Measurements from ENCODE around the gene RNH1.
A peak's percentile ranks its signal among the peaks of the same experiment; 100 is the strongest.
"Not testable (repeated sequence)": the region's sequence is repeated elsewhere in the genome, so short reads cannot be mapped to it uniquely, and the experiment has no call there.

Gene RNH1

DNA sequence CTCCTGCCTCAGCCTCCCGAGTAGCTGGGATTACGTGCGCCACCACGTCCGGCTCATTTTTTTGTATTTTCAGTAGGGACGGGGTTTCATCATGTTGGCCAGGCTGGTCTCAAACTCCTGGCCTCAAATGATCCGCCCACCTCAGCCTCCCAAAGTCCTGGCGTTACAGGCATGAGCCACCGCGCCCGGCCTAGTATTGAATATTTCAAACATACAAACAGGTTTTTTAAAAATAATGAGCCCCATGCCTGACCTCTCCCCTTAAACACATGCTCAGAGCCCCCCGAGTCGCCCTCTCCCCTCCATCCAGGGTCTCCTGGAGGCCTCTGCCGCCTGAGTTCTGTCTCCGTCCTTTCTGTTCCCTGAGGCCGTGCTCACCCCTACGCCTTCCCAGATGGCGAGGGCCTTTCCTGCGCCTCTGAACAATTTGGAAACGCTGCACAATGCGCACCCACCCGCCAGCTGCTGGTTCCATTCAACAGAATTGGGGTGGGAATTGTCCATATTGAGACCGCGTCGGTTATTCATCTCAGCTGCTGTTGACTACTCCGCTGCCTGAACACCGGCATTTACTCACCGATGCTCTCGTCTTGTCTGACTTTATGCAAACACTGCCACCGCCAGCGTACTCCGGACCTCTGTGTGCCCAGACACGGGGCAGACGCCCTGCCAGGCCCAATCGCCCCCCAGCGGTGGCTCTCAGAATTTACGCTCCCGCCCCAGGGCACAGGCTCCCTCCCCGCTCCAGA, 13.6 kb upstream of the RNH1 start:
- DNase-seq (ENCODE audit: low spot score), result no peak

DNA sequence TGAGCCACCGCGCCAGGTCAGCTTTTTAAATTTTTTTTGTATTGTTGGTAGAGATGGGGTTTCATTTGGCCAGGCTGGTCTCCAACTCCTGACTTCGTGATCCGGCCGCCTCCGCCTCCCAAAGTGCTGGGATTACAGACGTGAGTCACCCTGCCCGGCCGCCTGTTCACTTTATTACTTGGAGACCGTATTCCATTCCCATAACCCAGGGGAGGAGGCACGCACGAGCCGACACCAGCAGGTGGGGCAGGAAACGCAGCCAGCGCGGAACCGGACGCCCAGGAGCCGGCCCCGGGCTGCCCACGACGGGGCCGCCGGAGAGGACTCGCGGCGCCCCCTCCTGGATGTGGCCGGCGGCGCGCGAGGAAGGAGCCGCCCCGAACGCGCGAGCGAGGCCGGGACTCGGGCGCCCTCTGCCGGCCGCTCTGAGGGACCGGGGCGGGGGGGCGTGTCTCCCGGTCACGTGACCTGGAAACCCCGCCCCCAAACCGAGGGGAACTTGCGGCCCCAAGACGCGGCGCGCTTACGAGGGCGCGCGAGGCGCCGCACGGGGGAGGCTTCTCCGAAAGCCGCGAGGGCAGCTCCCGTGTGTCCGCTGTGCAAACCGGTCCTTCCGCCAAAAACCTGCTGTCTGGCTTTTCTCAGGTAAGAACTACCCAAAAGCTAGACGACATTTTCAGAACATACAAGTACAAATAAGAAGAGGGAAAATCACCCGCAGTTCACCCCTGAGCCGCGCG, 11.6 kb upstream of the RNH1 start:
- peak; percentile 83 for DNase-seq (ENCODE audit: low spot score)

DNA sequence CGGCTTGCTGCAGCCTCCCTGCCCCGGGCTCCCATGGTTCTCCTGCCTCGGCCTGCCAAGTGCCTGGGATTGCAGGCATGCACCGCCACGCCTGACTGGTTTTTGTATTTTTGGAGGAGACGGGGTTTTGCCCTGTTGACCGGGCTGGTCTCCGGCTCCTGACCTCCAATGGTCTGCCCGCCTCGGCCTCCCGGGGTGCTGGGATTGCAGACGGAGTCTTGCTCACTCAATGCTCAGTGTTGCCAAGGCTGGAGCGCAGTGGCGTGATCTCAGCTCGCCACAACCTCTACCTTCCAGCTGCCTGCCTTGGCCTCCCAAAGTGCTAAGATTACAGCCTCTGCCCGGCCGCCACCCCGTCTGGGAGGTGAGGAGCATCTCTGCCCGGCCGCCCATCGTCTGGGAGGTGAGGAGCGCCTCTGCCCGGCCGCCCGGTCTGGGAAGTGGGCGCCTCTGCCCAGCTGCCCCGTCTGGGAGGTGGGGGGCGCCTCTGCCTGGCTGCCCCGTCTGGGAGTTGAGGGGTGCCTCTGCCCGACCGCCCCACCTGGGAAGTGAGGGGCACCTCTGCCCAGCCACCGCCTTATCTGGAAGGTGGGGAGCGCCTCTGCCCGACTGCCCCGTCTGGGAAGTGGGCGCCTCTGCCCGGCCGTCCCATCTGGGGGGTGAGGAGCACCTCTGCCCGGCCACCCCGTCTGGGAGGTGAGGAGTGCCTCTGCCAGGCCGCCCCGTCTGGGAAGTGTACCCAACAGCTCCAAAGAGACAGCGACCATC, 10.1 kb upstream of the RNH1 start:
- not testable (repeated sequence) for DNase-seq (ENCODE audit: low spot score)

DNA sequence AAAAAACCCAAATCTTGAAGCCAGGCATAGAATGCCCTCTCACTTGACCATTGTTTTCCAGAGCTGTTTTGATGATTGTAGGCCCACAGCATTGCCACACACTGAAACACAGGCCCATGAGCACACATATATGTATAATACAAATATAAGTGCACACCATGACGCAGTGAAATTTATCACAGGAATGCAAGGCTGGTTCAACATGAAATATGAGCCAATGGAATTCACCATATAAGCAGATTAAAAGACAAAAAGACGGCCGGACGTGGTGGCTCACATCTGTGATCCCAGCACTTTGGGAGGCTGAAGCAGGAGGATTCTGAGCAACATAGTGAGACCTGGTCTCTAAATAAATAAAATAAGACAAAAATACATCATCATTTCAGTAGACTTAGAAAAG, 9.4 kb upstream of the RNH1 start:
- no peak for DNase-seq (ENCODE audit: low spot score)

DNA sequence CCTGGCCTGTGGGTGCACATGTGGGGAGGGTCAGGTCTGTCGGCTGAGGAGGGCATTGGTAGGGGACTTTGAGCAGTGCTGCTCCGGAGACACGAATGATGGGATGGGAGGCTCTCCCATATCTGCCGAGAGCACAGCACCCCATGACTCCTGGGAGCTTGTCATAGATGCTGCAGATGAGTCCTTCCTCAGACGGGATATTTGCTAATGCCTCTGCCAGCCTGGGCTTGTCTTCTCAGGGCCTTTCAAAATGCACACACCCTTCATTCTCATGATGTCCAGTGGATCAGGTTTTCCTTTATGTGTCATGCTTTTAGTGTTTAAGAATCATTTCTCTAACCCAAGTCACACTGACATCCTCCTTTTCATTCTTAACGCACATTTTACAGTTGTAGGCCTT, 8.1 kb upstream of the RNH1 start:
- no peak for DNase-seq (ENCODE audit: low spot score)

DNA sequence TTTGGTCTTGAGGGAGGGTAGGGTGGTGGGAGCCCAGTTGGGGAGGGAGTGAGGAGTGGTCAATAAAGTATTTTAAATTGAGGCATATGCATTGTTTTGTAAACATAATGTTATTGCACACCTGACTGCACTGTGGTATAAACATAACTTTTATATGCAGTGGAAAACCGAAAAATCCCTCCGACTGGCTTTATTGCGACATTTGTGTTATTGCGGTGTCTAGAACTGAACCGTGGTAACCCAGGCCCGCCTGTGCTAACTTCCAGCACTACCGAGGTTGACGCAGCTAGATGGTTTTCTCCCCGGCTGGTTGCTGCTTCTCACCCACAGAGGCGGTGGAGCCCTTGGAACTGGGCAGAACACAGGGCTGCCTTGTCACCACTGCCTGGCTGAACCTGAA, 7.6 kb upstream of the RNH1 start:
- no peak for DNase-seq (ENCODE audit: low spot score)

DNA sequence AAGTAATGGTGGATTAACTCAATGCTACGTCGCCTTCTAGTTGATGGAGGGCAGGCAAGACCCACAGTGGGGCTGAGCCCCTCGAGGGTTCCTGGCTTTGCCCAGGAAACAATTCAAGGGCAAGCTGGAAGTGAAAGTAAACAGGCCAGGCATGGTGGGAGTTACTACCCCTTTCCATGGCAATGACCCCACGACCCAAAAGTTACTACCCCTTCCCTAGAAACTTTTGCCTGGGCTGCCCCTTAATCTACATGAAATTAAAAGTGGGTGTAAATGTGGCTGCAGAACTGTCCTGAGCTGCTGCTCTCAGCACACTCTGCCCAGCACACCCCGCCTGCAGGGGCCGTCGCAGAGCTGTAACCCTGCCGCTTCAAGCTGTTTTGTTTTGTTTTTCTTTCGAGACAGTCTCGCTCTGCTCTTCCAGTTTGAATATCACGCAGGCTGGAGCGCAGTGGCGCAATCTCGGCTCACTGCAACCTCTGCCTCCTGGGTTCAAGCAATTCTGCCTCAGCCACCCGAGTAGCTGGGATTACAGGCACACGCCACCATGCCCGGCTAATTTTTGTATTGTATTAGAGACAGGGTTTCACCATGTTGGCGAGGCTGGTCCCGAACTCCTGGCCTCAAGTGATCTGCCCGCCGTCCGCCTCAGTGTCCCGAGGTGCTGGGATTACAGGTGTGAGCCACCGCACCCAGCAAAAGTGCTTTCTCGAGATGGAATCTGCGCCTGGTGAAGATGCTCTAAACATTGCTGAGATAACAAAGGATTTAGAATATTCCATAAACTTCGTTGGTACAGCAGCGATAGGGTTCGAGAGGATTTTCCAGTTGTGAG, 5.9 kb upstream of the RNH1 start:
- DNase-seq (ENCODE audit: low spot score), result no peak

DNA sequence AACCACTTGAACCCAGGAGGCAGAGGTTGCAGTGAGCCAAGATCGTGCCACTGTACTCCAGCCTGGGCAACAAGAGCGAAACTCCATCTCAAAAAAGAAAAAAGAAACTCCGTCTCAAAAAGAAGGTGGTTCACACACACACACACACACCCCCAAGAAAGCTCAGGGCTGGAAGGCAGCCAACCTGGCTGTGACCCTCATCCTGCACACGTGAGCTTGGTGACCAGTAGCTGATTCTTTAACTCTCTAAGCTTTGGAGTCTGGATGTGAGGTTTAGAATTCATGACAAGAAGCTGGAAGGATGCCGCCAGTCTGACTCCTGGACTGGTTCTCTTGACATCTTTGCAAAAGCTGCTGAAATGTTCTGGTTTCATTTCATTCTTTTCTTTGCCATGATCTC, 1.9 kb upstream of the RNH1 start:
- no peak for DNase-seq (ENCODE audit: low spot score)

DNA sequence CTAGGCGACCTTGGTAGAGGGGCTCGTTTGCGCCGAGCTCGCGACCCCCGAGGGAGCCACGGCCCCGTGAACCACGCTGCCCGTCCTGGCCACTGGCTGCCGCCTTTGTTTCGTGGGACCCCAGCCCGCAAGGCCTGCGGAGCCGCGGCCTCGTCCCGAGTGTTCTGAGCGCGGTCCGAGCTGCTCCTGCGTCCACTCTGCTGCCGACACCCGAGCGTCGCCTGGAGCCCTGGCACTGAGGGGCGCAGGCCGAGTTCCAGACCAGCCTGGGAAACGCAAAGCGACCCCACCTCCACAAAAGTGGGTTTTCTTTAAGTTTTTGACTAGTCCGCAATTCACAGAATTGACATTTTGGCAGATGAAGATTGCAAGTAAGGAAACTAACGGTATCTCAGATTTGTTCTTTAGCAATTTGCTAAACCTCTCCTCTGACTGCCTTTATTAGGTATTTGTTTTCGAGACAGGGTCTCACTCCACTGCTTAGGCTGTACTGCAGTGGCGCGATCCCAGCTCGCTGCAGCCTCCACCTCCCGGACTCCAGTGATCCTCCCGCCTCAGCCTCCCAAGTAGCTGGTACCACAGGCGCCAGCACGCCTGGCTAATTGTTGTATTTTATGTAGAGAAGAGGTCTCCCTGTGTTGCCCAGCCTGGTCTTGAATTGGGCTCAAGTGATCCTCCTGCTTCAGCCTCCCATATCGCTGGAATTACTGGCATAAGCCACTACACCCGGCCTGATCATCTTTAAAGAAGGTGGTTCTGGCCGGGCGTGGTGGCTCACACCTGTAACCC, 879 bp upstream of the RNH1 start:
- no peak for DNase-seq (ENCODE audit: low spot score)

DNA sequence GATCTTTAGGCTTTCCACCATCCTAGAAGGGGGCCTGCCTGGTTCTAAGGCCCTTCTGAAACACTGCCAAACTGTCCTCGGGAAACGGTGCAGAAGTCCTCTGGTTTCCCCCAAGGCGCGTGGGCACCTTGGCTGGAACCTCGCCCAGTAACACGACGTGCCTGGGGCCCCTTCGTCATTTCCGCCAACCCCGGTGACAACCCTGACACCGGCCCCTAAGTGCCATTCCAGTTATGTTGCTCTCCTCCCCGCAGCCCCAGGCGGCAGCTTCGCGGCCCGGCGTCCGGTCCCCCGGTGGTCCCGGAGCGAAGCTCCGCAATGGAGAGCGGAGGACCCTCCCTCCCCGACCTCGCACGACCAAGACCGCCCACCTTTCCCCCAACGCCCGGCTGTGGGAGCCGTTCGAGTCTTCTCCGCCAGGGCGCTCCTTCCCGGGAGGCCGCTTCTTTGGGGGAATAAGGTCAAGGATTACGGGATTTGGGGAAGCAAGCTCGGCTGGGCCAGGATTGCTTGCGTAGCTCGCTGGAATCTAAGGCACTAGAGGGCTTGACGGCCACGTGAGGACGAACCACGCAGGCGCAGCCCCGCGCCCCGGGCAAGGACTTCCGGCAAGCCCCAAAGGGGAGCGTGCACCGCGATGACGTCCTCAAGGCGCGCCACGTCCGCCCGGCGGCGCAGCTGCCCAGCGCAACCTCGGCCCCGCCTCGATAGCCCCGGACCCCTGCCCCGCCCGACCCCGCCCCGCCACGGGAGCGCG, 626 bp downstream of the RNH1 start:
- peak; percentile 99 for DNase-seq (ENCODE audit: low spot score)

DNA sequence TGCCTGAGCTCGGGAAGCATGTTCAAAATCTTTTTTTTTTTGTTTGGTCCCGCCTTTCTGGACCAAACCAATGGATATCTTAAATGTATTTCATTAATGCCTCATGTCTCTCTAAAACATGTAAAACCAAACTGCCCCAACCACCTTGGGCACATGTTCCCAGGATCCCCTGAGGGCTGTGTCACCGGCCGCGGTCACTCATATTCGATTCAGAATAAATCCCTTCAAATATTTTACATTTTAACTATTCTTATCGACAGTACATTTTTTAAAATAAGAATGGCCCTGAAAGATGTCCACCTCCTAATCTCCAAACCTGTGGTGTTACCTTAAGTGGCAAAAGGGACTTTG, 2.1 kb downstream of the RNH1 start:
- DNase-seq (ENCODE audit: low spot score), result no peak

DNA sequence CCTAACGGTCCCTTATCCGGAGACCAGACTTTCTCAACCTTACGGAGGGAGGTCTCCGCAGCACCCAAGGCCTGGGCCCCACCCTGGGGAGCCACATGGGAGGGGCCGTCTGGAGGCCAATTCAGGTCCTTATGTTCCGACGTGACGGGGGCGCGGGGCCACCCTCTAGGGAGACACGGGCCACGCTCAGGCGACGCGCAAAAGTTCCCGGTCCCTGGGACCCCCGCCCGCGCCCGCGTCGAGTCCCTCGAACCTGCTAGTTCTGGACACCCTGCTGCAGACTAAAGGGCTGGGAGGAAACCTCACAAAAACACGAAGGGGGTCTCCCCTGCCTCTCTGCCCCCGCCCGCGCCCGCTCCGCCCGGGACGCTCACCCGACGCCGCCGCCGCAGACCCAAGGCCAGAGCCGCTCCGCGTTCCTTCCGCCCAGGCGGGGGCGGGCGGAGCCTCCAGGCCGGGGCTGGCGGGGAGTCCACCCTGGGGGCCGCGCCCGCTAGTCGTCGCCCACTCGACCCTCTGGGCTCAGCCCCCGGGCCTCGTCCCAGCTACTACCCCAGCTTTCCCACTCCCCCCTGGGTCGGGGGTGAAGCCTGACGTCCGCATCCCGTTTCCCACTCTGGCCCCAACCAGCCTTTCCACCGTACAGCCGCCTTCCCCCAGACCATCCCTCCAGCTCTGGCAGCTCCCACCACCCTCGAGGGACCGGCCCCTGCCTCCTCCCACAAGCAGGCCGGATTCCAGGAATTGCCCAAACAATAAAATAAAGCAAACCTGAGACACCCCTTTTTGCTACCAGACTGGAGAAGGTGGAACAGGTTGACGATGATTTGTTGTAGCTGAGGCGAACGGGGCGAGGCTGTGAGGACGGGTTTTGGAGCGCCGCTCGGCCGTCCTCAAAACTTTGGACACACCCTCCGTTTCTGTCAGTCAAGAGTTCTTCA, 2.7 kb downstream of the RNH1 start:
- DNase-seq (ENCODE audit: low spot score), result no peak

DNA sequence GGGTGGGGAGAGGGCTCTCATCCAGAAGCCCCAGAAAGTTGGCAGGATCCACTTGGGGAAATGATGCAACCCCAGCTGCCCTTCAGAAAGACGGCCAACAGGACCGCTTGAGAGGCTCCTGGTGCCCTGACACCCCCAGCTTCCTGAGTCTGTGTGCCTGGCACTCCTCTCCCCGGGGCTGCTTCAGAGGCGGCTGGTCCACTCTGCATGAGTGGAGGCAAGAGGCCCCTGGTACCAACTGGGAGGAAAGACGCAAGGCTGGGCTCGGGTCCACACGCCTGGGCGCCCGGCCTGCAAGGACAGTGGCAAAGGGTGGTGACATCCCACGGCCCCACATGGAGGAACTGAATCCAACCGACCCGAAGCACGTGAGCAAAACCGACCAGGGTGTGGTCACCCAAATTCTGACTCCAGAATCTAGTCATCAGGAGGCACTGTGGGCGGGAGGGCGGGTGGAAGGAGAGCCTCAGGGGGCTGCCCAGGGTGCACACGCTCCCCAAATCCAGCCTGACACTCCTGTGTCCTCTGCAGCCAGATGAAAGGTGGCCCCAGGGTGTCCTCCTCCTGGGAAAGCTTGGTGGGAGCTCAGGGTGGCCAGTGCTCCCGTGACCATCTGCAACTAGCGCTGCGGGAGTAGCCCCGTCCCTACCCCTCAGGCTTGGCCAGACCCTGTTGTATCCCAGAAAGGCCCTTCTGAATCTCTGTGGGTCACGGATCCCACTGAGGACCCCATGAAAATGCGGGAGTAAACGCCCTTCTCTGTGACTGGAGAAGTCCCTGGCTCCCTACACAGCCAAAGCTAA, 3.7 kb downstream of the RNH1 start:
- no peak for DNase-seq (ENCODE audit: low spot score)

DNA sequence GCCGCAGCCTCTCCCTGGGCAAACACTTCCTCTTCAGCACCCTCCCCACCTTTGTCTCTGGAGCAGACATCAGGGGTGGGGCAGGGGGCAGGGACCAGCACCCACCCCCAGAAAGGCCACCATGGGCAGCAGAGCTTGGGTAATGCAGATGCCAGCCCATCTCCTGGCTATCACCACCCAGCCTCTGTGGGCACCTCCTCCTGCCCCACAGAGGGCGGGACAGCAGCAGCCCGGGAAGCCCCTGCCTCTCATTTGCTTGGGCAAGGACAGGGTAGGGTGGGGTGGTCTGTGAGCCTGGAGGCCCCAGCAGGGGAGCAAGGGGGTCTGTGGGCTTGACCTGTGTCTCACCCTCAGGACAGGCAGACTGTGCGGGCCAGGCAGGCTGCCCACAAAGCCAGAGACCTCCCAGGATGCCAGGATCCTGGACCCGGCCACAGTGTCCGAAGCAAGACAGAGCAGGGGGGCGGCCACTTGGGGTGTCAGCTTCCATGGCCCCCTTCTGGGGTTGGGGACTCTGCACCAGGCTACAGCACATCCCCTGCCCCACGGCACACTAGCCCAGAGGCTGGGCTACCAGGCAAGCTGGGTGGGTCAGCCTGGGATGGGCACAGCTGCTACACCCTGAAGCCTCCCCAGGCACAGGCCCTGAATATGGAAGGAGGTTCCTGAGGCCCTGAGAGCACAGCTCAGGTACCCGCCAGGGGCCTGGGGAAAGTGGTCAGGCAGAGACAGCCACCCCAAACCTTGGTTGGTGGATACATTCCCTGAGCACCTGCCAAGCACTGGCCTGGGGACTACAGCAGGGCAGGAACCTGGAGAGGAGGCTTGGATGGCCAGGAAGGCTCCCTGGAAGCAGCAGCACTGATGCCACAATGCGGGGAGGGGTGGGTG, 4.5 kb downstream of the RNH1 start:
- DNase-seq (ENCODE audit: low spot score), result peak; percentile 12

DNA sequence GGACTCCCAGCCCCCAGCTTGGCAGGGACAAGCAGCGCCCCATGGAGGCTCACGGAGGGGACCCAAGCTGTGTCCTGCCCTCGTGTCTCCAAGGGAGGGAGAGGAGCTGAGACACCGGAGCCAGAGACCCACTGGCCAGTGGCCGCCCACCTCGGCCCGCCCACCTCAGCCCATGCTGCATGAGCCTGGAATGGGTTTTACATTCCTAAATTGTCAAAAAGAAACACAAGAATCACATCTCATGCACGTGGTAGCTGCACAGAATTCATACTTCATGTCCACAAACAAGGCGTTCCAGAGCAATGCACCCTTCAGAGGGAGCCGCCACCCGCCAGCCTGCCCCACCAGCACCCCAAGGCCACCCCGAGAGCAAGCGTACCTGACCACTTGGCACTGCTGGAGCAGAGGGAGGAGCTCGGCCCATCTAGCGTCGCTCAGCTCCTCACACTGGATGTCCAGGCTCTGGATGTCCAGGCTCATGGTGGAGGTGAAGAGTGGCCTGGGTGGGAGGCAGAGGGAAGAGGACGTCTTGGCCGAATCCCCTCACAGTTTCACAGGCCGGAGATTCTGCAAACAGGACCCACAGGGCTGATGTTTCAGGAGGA, 5.3 kb downstream of the RNH1 start:
- DNase-seq (ENCODE audit: low spot score), result no peak

DNA sequence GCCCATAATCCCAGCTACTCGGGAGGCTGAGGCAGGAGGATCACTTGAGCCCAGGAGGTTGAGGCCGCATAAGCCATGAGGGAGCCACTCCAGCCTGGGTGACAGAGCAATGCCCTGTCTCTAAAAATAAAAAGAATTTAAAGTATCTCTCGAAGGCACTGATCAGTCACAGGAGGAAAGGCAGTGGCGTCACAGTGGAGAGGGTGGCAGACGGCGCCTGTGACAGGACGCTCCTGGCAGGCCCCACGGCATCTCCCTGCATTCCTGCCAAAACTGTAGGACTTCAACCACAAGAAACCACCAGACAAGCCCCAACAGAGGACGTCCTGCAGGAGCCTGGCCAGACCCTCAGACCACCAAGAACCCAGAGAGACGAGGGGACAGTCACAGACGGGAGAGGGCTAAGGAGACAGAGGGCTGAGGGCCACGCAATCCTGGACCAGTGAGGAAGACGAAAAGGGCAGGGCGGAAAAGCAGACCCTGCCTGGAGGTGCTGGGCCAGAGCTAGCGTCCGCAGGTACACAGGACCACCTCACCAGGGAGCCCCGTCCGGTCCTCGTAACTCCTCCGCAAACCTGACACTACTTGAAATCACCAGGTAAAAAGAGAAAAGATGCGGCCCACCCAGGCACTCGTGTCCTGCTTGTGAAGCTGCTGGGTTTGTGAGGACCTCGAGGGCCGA, 5.9 kb downstream of the RNH1 start:
- no peak for DNase-seq (ENCODE audit: low spot score)
